Measurements from ENCODE around the gene C1orf21.

DNA sequence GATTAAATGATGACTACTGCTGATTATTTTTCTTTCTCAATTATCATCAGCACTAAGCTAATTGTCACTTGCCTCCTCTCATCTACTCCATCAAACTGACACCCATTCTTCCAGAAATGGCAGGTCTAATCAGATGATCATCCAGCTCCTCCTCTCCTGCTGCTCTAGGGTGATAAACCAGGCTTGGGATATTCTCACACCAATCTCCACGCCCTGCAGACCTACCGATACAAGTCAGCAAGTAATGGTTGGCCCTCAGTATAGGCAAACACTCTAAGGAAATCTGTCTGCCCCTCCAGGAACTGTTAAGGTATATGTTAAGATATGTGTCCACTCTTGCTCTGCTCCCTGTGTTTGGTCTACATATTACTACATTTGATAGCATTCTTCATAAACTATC, 36.3 kb upstream of the C1orf21 start:
- no peak for TF ChIP-seq POLR2A (IDR thresholded peaks at IDR 0.05; ENCODE audit: low read length)
- TF ChIP-seq GATA1 (IDR thresholded peaks at IDR 0.05; ENCODE audit: low read depth, low read length): no peak
